GM10248 (cell line): ENCODE data around the gene C18orf63.

Source experiments
- CTCF ChIA-PET: fragments of 300-600 bp; sonication (Branson Sonifier 250); formaldehyde crosslinking; extraction: SDS; loops from one replicate; lab custom pipeline; 2021; ENCODE audit warnings: antibody characterized with exemption; lab: Yijun Ruan, JAX
- POLR2A ChIA-PET: fragments of 350-650 bp; sonication (Branson Sonifier 250); formaldehyde crosslinking; extraction: SDS; loops from one replicate; lab custom pipeline; 2020; ENCODE audit warnings: antibody characterized with exemption; lab: Yijun Ruan, JAX
- DNase-seq: peaks from one replicate; pipeline ENCODE4 v3.0.0; 2012; ENCODE audit errors: extremely low spot score
- TF ChIP-seq, protein P1 (sequence below): IDR thresholded peaks from 2 replicates; pipeline ENCODE4 v1.5.1; 2012; ENCODE audit warnings: mild to moderate bottlenecking, low read depth; ENCODE audit errors: extremely low read depth, missing control alignments, control extremely low read depth

Gene C18orf63

DNA sequence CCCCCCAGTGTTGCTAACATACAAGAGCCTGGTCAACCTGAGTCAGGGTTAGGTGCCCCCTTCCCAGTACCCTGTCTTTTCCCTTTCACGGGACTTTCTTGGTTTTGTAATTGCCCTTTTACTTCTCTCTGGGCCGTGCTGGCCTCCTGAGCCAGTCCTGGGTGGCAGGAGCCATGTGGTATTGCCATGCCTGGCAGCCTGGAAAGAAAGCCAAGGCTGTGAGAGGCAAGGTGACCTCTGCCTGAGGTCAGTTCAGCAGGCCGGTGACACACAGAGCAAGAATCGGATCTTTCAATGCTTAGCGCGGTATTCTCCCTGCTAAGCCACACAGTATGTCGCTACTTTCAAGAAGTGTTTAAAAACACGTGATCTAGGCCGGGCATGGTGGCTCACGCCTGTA is 52.3 kb downstream of the C18orf63 start:
- ChIA-PET POLR2A (no interaction called here), CTCF (no interaction called here)
- TF ChIP-seq, protein P1, sequence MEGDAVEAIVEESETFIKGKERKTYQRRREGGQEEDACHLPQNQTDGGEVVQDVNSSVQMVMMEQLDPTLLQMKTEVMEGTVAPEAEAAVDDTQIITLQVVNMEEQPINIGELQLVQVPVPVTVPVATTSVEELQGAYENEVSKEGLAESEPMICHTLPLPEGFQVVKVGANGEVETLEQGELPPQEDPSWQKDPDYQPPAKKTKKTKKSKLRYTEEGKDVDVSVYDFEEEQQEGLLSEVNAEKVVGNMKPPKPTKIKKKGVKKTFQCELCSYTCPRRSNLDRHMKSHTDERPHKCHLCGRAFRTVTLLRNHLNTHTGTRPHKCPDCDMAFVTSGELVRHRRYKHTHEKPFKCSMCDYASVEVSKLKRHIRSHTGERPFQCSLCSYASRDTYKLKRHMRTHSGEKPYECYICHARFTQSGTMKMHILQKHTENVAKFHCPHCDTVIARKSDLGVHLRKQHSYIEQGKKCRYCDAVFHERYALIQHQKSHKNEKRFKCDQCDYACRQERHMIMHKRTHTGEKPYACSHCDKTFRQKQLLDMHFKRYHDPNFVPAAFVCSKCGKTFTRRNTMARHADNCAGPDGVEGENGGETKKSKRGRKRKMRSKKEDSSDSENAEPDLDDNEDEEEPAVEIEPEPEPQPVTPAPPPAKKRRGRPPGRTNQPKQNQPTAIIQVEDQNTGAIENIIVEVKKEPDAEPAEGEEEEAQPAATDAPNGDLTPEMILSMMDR, result no peak
- DNase-seq, result no peak

DNA sequence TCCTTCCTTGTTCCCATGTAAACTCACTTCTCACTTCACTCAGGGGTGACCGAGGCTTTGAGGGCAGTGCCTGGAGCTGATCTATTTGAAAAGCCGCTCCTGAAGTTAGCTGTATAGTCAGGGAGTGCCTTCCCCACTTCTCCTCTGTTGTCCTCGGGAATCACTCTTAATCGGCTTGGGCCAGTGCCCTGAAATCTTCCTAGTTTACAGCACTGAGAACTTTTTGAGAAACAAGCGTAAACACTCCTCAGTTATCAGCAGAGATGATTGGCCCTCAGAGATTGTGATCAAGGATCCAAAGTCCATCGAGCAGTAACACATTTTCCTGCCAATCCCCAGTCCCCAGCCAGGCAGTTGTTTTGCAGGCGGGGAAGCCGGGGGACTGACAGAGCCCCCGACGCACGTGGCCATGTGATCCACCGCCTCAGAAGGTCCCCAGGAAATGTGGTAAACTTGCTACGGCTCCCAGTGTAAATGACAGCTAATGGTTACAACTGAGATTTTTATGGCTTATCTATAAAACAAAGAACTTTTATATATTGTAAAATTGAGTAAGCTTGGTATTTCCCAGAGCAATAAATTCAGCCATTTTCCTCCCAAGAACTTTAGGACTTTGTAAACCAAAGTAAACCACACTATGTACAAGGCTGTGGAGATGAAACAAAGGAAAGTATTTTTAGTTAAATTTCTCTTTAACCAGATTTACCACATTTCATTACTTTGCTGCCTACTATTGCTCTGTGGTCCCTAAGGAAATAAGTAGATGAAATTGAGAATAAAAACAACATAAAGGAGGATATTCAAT is 53.5 kb downstream of the C18orf63 start:
- CTCF ChIA-PET, result interaction anchor here (0.9 kb wide), 1 partner anchor 15 kb away, joined by 3 read pairs; no protein-coding TSS in a partner anchor
- TF ChIP-seq, protein P1, result no peak
- POLR2A ChIA-PET, result no interaction called here
- DNase-seq, result no peak

DNA sequence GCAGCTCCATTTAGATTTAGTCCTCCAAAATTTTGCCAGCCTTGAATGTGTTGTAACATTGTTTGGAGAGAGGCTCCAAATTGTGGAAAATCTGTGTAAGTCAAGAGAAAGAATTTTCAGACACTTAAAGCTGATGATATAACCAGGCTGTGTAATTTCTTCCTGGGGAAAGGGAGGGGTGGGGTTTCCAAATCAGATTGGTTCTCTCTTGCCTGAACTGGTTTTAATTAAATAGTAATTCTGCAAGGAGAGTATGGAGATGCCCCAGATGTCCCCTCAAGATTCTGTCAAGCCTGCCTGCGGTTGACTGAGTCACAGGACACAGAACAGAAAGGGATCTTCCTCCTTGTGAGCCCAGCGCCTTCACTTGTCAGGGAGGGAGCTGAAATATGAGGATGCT is 54.5 kb downstream of the C18orf63 start:
- peak; percentile 2 for DNase-seq
- ChIA-PET POLR2A (no interaction called here), CTCF (no interaction called here)
- TF ChIP-seq, protein P1, result no peak

DNA sequence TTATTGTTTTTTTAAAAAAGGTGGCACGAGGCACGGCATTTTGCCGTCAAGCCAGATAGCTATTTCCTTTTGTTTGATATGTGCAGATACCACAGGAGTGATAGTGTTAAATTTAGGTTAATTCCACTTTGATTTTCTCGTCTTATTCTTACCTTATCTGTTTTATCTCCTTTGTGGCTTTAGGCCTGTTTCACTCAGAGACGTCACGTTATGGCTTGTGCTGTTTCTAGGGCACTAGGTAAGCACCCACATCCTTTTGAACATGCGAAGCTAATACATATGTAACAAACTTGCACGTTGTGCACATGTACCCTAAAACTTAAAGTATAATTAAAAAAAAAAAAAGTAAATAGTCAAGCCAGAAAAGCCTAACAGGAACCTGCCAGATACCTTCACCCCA is 57.8 kb downstream of the C18orf63 start:
- POLR2A ChIA-PET, result no interaction called here
- TF ChIP-seq, protein P1, result no peak
- no peak for DNase-seq
- CTCF ChIA-PET, result no interaction called here

DNA sequence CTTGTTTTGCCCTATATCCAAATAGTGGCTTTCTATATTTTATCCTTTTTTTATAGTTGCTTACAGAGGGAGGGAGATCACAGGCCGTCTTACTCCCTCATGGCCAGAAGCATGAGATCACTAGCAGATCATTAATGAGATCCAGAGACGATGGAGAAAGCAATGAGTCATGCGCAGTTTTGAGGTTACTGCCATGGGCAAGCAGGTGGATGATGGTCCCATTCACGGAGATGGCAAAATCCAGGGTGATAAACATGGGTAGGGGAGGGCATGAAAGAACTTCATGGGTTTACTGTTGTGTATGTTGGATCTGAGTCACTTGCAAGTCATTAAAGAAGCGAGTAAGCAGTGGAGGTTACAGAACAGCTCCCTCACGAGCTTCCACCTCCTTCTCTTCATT is 60.4 kb downstream of the C18orf63 start:
- TF ChIP-seq, protein P1, result no peak
- no peak for DNase-seq
- ChIA-PET CTCF (interaction anchor here (1.1 to 1.3 kb wide), 2 partner anchors 120 to 176 kb away, joined by 3 to 4 read pairs; partner anchors contain the start of gene CNDP2), POLR2A (no interaction called here)

DNA sequence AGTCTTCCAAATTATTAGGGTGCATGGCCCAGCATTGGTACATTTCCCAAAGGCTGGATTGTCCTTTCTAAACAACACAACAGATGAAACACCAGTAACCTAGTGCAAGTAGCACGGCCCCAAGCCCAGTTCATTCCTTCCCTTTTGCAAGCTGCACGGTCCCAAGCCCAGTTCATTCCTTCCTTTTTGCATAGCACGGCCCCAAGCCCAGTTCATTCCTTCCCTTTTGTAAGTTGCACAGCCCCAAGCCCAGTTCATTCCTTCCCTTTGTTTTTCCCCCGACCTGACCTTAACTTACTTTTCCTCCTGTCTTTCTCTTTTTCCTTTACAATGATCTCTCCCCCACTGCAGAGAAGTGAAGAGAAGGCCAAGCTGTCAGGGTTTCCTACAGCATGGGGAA is 60.9 kb downstream of the C18orf63 start:
- no peak for DNase-seq
- ChIA-PET POLR2A (no interaction called here), CTCF (interaction anchor here (2.0 kb wide), 1 partner anchor 117 kb away, joined by 4 read pairs; no protein-coding TSS in a partner anchor)
- TF ChIP-seq, protein P1, result no peak
